Endodermal cell (in vitro differentiated cells): ENCODE measurements around the gene SCYGR8. TPM values are rescaled to one million over a fixed set of nuclear protein-coding genes. Genes with fewer than 3 reads are reported as not detected.

Source experiments
- DNase-seq: peaks from one replicate; pipeline ENCODE4 v3.0.0-alpha.2; 2017
- H3K27ac ChIP-seq: 2 replicates; pipeline ENCODE4 v1.5.1; 2013; ENCODE audit warnings: mild to moderate bottlenecking, low read depth, low read length, moderate library complexity
- H3K27me3 ChIP-seq: 2 replicates; pipeline ENCODE4 v1.6.1; 2013; ENCODE audit warnings: mild to moderate bottlenecking, low read length, moderate library complexity; ENCODE audit not compliant: insufficient read depth, control insufficient read depth, poor library complexity, severe bottlenecking
- H3K36me3 ChIP-seq: 2 replicates; pipeline ENCODE4 v1.7.0; 2013; ENCODE audit warnings: mild to moderate bottlenecking, low read length, moderate library complexity; ENCODE audit not compliant: control insufficient read depth, insufficient read depth
- H3K4me1 ChIP-seq: one replicate; pipeline ENCODE4 v1.7.0; 2013; ENCODE audit warnings: low read length; ENCODE audit not compliant: control insufficient read depth, insufficient read depth
- H3K4me3 ChIP-seq: 2 replicates; pipeline ENCODE4 v1.5.1; 2013; ENCODE audit warnings: mild to moderate bottlenecking, low read length, moderate library complexity
- H3K9ac ChIP-seq: 2 replicates; pipeline ENCODE4 v1.6.1; 2013; ENCODE audit warnings: mild to moderate bottlenecking, low read length, moderate library complexity; ENCODE audit not compliant: poor library complexity, severe bottlenecking; ENCODE audit errors: extremely low read depth
- H3K9me3 ChIP-seq: 2 replicates; pipeline ENCODE4 v1.6.1; 2013; ENCODE audit warnings: mild to moderate bottlenecking, low read length, moderate library complexity; ENCODE audit not compliant: control insufficient read depth
- H3K27ac Mint-ChIP-seq: 2 replicates; pipeline ENCODE4 v1.8.0; 2020; ENCODE audit warnings: mixed read lengths
- H3K27me3 Mint-ChIP-seq: 2 replicates; pipeline ENCODE4 v1.8.0; 2021; ENCODE audit warnings: mild to moderate bottlenecking, mixed read lengths; ENCODE audit not compliant: insufficient read depth
- H3K36me3 Mint-ChIP-seq: 2 replicates; pipeline ENCODE4 v1.8.0; 2020; ENCODE audit warnings: low read depth, mixed read lengths
- H3K4me1 Mint-ChIP-seq: 2 replicates; pipeline ENCODE4 v1.8.0; 2020; ENCODE audit warnings: mixed read lengths
- H3K4me3 Mint-ChIP-seq: 2 replicates; pipeline ENCODE4 v1.8.0; 2020; ENCODE audit warnings: mild to moderate bottlenecking, moderate library complexity, mixed read lengths
- H3K9me3 Mint-ChIP-seq: 2 replicates; pipeline ENCODE4 v1.8.0; 2020; ENCODE audit warnings: mild to moderate bottlenecking, mixed read lengths
- WGBS, 2 experiments: methylation state at CpG; one replicate each; pipeline versions ENCODE4 v1.1.5 to v1.1.7; 2013; ENCODE audit warnings: missing lambda C conversion rate in 2 of 2, mixed read lengths in 1 of 2; ENCODE audit not compliant: insufficient coverage in 1 of 2, insufficient read length in 1 of 2; 5-methylcytosine and 5-hydroxymethylcytosine counted together
- long read RNA-seq, 4 experiments: library from polyadenylated mRNA in 2 of 4; library from RNA in 1 of 4; library from capped mRNA in 1 of 4; stranded (forward) in 3 of 4; unstranded in 1 of 4; transcript quantifications; one replicate each; pipeline ENCODE4 v2.0.0, GENCODE V29; 2020 to 2021; ENCODE audit warnings: inconsistent platforms in 1 of 4
- polyA plus RNA-seq, 2 experiments: library from polyadenylated mRNA; stranded (reverse); fragments of 50-300 nt; gene quantifications; one replicate each; pipeline ENCODE4 v1.2.3, GENCODE V29; 2013
- total RNA-seq, 2 donors: library from RNA; stranded (reverse); fragmentation: NEBNext Ultra II Directional in 1 of 2; extraction: Animal tissue kit (Norgen Biotek cat#: 25700) in 1 of 2; gene quantifications; 2 replicates in 1 of 2; 3 replicates in 1 of 2; pipeline ENCODE4 v1.2.1, GENCODE V29; 2021
- TF ChIP-seq, protein P1 (sequence below): fragments of 200-600 bp; sonication (generic); conservative IDR thresholded peaks from 2 replicates; pipeline ENCODE4 v1.5.0; 2021; ENCODE audit warnings: antibody characterized with exemption, mild to moderate bottlenecking

Gene SCYGR8, protein sequence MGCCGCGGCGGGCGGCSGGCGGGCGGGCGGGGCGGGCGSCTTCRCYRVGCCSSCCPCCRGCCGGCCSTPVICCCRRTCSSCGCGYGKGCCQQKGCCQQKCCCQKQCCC
- not detected for total RNA-seq
- not detected for polyA plus RNA-seq (2013, experiment 1 of 2)
- not detected for polyA plus RNA-seq (2013, experiment 2 of 2)
- long read RNA-seq, experiment 1 = 0 reads
- long read RNA-seq, experiment 2 = 0 reads
- long read RNA-seq, experiment 3 = 0 reads
- long read RNA-seq, experiment 4 = 0 reads

DNA sequence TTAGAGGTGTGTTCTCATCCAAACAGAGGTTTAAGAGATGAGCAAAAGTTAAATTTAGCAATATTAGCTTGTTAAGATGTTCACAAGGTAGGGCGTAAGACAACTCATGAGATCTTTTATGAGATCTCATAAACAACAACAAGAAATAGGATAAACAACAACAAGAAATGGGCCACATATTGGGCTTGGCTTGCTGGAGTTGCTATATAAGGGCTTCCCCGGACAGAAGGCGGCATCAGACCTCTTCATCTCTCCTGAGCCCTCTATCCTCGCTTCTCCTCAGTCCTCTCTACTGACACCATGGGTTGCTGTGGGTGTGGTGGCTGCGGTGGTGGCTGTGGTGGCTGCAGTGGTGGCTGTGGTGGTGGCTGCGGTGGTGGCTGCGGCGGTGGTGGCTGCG is at the start of gene SCYGR8:
Gene SCYGR8, plus strand, starts transcription at position 301 of the 400 bp plus-strand sequence. Its CDS starts 0 bp downstream, at position 301.
- H3K4me1 Mint-ChIP-seq = no peaks in the 10 kb centered on the region
- WGBS, 2 experiments = 95% methylated on average over 3 of the region's 9 CpGs; no CpG with 5 or more reads in 1 of the 2 experiments

DNA sequence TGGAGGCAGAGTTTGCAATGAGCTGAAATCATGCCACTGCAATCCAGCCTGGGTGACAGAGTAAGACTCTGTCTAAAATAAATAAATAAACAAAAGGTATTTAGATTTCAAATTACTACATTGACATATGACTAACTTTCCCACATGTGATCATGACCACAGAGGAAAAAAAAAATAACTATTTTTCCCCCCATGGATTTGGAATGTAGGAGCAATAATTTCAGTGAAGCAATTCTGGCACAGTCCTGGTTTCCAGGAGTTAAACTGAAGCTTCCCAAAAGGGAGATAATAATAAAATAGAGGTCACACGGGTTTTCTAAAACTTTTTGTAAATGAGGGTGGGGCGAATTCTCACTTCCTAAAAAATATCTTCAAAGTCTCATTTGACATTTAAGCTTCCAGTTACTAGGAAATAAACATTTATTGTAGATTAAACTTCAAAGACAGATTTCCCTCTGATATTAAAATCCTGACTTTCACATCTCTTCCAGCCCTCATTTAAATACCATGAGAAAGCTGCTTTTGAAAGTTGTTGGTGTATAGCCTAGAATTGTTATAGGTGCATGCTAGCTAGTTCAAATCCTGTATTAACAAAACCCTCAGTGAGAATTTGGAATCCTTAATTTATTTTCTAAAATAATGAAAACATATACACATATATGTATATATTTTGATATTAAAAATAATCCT is 48.6 kb upstream of the SCYGR8 start:
- no peaks in the 10 kb centered on the region for H3K4me1 ChIP-seq
- Mint-ChIP-seq H3K27ac (no peak overlapping the region), H3K4me3 (no peak overlapping the region), H3K27me3 (no peaks in the 10 kb centered on the region), H3K4me1 (no peaks in the 10 kb centered on the region), H3K36me3 (no peaks in the 10 kb centered on the region), H3K9me3 (peaks cover 2% of the 10 kb centered on the region)
- H3K4me3 ChIP-seq = no peak overlapping the region
- H3K27me3 ChIP-seq = no peaks in the 10 kb centered on the region
- no peak for DNase-seq
- H3K36me3 ChIP-seq = no peaks in the 10 kb centered on the region
- no peak overlapping the region for H3K9ac ChIP-seq
- no peaks in the 10 kb centered on the region for H3K9me3 ChIP-seq
- H3K27ac ChIP-seq = no peak overlapping the region
- WGBS, 2 experiments = 85% methylated on average over 2 of the region's 2 CpGs; no CpG with 5 or more reads in 1 of the 2 experiments
- TF ChIP-seq, protein P1, sequence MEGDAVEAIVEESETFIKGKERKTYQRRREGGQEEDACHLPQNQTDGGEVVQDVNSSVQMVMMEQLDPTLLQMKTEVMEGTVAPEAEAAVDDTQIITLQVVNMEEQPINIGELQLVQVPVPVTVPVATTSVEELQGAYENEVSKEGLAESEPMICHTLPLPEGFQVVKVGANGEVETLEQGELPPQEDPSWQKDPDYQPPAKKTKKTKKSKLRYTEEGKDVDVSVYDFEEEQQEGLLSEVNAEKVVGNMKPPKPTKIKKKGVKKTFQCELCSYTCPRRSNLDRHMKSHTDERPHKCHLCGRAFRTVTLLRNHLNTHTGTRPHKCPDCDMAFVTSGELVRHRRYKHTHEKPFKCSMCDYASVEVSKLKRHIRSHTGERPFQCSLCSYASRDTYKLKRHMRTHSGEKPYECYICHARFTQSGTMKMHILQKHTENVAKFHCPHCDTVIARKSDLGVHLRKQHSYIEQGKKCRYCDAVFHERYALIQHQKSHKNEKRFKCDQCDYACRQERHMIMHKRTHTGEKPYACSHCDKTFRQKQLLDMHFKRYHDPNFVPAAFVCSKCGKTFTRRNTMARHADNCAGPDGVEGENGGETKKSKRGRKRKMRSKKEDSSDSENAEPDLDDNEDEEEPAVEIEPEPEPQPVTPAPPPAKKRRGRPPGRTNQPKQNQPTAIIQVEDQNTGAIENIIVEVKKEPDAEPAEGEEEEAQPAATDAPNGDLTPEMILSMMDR = no peak

More for the DNA sequence above, at the start of gene SCYGR8:
- Mint-ChIP-seq H3K27ac (no peak within 1 kb of the TSS), H3K4me3 (no peak within 1 kb of the TSS), H3K9me3 (no peaks in the 10 kb centered on the region), H3K27me3 (no peaks in the 10 kb centered on the region), H3K36me3 (no peaks in the 10 kb centered on the region)
- H3K4me1 ChIP-seq = no peaks in the 10 kb centered on the region
- TF ChIP-seq, protein P1 = no peak
- DNase-seq = no peak
- no peaks in the 10 kb centered on the region for H3K36me3 ChIP-seq
- no peaks in the 10 kb centered on the region for H3K27me3 ChIP-seq
- H3K9me3 ChIP-seq = no peaks in the 10 kb centered on the region
- H3K4me3 ChIP-seq = no peak within 1 kb of the TSS
- H3K9ac ChIP-seq = no peak within 1 kb of the TSS
- no peak within 1 kb of the TSS for H3K27ac ChIP-seq

DNA sequence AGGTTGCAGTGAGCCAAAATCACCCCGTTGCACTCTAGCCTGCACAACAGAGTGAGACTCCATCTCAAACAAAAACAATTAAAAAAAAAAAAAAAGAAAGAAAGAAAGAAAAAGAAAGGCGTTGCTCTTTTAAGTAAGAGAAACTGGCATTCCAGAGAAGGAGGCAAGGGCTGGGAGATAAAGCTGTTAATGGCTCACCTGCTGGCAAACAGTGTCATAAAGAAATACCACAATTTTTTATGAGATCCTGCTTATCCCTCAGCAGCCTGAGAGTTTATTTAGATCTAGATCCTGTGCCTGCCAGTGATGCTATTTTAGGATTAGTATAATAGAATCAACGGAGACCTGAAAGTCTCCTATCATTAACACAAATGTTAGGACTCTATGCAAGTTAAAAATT is 44.1 kb upstream of the SCYGR8 start:
- Histone ChIP-seq H3K36me3 (no peaks in the 10 kb centered on the region), H3K27me3 (no peaks in the 10 kb centered on the region), H3K27ac (no peak overlapping the region), H3K4me1 (no peaks in the 10 kb centered on the region), H3K9me3 (no peaks in the 10 kb centered on the region), H3K4me3 (no peak overlapping the region), H3K9ac (no peak overlapping the region)
- no peak for DNase-seq
- TF ChIP-seq, protein P1 = no peak
- Mint-ChIP-seq H3K4me1 (peaks cover 2% of the 10 kb centered on the region), H3K4me3 (no peak overlapping the region), H3K27ac (no peak overlapping the region), H3K36me3 (no peaks in the 10 kb centered on the region), H3K27me3 (no peaks in the 10 kb centered on the region), H3K9me3 (peaks cover 3% of the 10 kb centered on the region)
- WGBS, 2 experiments = 88% methylated on average over 2 of the region's 3 CpGs; no CpG with 5 or more reads in 1 of the 2 experiments
